Glutamatergic neuron (in vitro differentiated cells): ENCODE results near the gene CTNND1. TPM values are rescaled to one million over a fixed set of nuclear protein-coding genes. Genes with fewer than 3 reads are reported as not detected.

Experiments
- DNase-seq: peaks from one replicate; pipeline ENCODE4 v3.0.0; 2022
- H3K27ac Mint-ChIP-seq: one replicate; pipeline ENCODE4 v1.8.0; 2020; ENCODE audit warnings: mild to moderate bottlenecking, mixed read lengths, inconsistent platforms; ENCODE audit not compliant: unreplicated experiment
- H3K27me3 Mint-ChIP-seq: one replicate; pipeline ENCODE4 v1.8.0; 2020; ENCODE audit warnings: mild to moderate bottlenecking, moderate library complexity, mixed read lengths, inconsistent platforms; ENCODE audit not compliant: unreplicated experiment
- H3K36me3 Mint-ChIP-seq: one replicate; pipeline ENCODE4 v1.8.0; 2020; ENCODE audit warnings: mild to moderate bottlenecking, mixed read lengths, inconsistent platforms; ENCODE audit not compliant: unreplicated experiment
- H3K4me1 Mint-ChIP-seq: one replicate; pipeline ENCODE4 v1.8.0; 2020; ENCODE audit warnings: mild to moderate bottlenecking, low read depth, mixed read lengths, inconsistent platforms; ENCODE audit not compliant: unreplicated experiment
- H3K4me3 Mint-ChIP-seq: one replicate; pipeline ENCODE4 v1.8.0; 2020; ENCODE audit warnings: mild to moderate bottlenecking, mixed read lengths, inconsistent platforms; ENCODE audit not compliant: unreplicated experiment
- H3K9me3 Mint-ChIP-seq: one replicate; pipeline ENCODE4 v1.8.0; 2020; ENCODE audit warnings: mild to moderate bottlenecking, moderate library complexity, mixed read lengths, inconsistent platforms; ENCODE audit not compliant: unreplicated experiment
- total RNA-seq: library from RNA; stranded (reverse); fragmentation: NEBNext Ultra II Directional; extraction: Animal tissue kit (Norgen Biotek cat#: 25700); gene quantifications from one replicate; pipeline ENCODE4 v1.2.1, GENCODE V29; 2021; ENCODE audit not compliant: unreplicated experiment
- TF ChIP-seq, protein P1 (sequence below): fragments of 200-600 bp; sonication (generic); IDR thresholded peaks from one replicate; pipeline ENCODE4 v1.5.0; 2021; ENCODE audit not compliant: partially characterized antibody, unreplicated experiment

Gene CTNND1
- total RNA-seq, 1 donor from 2014 or later = 344 TPM

DNA sequence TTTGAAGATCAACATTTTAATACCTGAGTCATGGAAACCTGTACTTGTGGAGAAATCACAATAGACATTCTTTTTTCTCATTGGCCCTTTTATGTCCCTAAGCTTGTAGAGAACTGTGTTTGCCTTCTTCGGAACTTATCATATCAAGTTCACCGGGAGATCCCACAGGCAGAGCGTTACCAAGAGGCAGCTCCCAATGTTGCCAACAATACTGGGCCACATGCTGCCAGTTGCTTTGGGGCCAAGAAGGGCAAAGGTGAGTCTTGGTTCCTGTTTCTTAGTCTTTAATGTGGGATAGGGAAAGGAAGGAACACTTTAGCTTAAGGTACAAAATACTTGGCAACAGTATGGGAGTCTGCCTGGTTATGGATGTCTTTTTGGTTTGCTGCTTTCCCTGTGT is 44.2 kb downstream of the CTNND1 start:
- DNase-seq = no peak
- TF ChIP-seq, protein P1, sequence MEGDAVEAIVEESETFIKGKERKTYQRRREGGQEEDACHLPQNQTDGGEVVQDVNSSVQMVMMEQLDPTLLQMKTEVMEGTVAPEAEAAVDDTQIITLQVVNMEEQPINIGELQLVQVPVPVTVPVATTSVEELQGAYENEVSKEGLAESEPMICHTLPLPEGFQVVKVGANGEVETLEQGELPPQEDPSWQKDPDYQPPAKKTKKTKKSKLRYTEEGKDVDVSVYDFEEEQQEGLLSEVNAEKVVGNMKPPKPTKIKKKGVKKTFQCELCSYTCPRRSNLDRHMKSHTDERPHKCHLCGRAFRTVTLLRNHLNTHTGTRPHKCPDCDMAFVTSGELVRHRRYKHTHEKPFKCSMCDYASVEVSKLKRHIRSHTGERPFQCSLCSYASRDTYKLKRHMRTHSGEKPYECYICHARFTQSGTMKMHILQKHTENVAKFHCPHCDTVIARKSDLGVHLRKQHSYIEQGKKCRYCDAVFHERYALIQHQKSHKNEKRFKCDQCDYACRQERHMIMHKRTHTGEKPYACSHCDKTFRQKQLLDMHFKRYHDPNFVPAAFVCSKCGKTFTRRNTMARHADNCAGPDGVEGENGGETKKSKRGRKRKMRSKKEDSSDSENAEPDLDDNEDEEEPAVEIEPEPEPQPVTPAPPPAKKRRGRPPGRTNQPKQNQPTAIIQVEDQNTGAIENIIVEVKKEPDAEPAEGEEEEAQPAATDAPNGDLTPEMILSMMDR = no peak
- Mint-ChIP-seq H3K36me3 (no peaks in the 10 kb centered on the region), H3K9me3 (peaks cover 2% of the 10 kb centered on the region), H3K4me3 (no peak overlapping the region), H3K27ac (no peak overlapping the region), H3K4me1 (peaks cover 1% of the 10 kb centered on the region), H3K27me3 (peaks cover 2% of the 10 kb centered on the region)

DNA sequence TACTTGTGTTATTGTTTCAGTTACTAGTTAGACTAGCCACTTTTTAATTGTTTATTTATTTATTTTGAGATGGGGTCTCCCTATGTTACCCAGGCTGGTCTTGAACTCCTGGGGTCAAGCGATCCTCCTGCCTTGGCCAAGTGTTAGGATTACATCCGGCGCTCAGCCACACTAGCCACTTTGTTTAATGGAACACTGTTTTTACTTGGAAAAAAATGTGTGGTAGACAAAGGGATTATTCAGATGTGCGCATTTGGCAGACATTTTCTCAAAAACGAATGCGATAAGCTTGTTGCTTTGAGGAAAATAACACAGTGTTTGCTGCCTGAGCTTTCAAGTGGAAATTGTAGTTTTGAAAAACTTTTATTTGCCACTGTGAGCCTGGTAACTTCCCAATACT is 51.0 kb downstream of the CTNND1 start:
- TF ChIP-seq, protein P1 = no peak
- H3K4me3 Mint-ChIP-seq = no peak overlapping the region
- peaks cover 3% of the 10 kb centered on the region for H3K27me3 Mint-ChIP-seq
- no peaks in the 10 kb centered on the region for H3K4me1 Mint-ChIP-seq
- peaks cover 8% of the 10 kb centered on the region for H3K9me3 Mint-ChIP-seq
- H3K27ac Mint-ChIP-seq = no peak overlapping the region
- DNase-seq = no peak
- no peaks in the 10 kb centered on the region for H3K36me3 Mint-ChIP-seq

DNA sequence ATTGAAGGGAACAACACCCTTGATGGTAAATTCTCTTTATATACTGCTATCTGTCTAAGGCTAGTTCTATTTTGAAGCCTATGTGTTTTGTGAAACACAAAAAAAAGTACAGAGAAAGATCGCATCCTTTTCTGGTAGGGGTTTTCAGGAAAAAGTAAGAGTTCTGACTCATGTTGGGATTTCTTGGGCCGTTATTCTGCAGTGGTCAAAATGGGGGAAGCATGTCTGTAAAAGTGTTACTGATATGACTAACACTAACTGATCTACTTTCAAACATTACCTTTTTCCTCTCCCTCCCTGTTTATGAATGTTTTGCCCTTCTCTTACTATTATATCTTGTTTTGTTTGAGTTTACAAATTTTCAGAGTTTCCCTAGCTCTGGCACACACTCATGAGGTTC is 53.9 kb downstream of the CTNND1 start:
- no peak overlapping the region for H3K4me3 Mint-ChIP-seq
- H3K9me3 Mint-ChIP-seq = peaks cover 6% of the 10 kb centered on the region
- DNase-seq = no peak
- TF ChIP-seq, protein P1 = no peak
- no peaks in the 10 kb centered on the region for H3K36me3 Mint-ChIP-seq
- H3K27ac Mint-ChIP-seq = no peak overlapping the region
- no peaks in the 10 kb centered on the region for H3K4me1 Mint-ChIP-seq
- peaks cover 1% of the 10 kb centered on the region for H3K27me3 Mint-ChIP-seq

DNA sequence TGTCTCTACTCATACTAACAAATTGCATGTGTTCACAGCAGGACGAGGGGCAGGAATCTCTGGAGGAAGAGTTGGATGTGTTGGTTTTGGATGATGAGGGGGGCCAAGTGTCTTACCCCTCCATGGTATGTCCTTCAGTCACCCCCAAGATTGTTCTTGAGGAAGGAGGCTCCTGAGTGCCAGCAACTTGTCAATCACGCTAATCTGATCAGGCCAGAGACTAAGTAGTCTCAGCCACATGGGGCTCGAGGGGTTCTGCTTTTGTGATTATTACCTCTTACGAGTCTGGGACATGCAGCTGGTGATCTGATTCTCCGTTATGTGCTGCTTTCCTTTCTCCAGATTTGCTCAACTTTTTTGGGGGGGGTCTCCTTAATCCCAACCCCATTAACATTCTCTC is 54.3 kb downstream of the CTNND1 start:
- TF ChIP-seq, protein P1 = no peak
- H3K4me3 Mint-ChIP-seq = no peak overlapping the region
- H3K27me3 Mint-ChIP-seq = peaks cover 1% of the 10 kb centered on the region
- no peak for DNase-seq
- no peaks in the 10 kb centered on the region for H3K36me3 Mint-ChIP-seq
- H3K9me3 Mint-ChIP-seq = peaks cover 6% of the 10 kb centered on the region
- H3K4me1 Mint-ChIP-seq = no peaks in the 10 kb centered on the region
- no peak overlapping the region for H3K27ac Mint-ChIP-seq

DNA sequence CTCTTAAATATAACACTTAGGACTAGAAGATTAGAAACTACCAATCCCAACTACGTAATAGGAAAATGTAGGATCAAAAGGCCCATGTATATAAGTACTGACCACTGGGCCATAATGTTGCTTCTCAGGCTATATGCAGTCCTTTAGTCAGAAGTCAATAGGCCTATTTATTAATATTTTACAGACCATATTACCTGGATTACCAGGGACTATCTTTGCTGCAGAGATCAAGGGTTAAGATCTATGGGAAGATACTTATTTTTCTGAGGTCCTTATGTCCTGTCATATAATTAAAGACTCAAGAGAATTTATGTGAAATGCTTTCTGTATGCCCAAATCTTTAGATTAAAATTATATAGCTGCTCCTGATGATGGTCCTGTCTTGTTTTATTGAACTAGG is 57.2 kb downstream of the CTNND1 start:
- no peak overlapping the region for H3K27ac Mint-ChIP-seq
- peaks cover 10% of the 10 kb centered on the region for H3K9me3 Mint-ChIP-seq
- H3K4me1 Mint-ChIP-seq = no peaks in the 10 kb centered on the region

More for the DNA sequence above, 57.2 kb downstream of the CTNND1 start:
- no peaks in the 10 kb centered on the region for H3K36me3 Mint-ChIP-seq
- DNase-seq = no peak
- TF ChIP-seq, protein P1 = no peak
- H3K4me3 Mint-ChIP-seq = no peak overlapping the region
- peaks cover 5% of the 10 kb centered on the region for H3K27me3 Mint-ChIP-seq
